Measurements from ENCODE around the gene NPTN. TPM values are rescaled to one million over a fixed set of nuclear protein-coding genes. Genes with fewer than 3 reads are reported as not detected.
"Not testable (repeated sequence)": the region's sequence is repeated elsewhere in the genome, so short reads cannot be mapped to it uniquely, and the experiment has no call there.

NPTN gene
- polyA plus RNA-seq (ENCODE audit: insufficient read length): 187 TPM
- long read RNA-seq, donor 1, transcript NPTN-202 (8 exons, 2,817 nt): major isoform, 54 of 97 reads
- long read RNA-seq, donor 1, partial matches to known transcripts: 29 of 97 reads
- long read RNA-seq, donor 1, other reads (novel, unspliced or antisense): 7 of 97 reads
- long read RNA-seq, donor 2, transcript NPTN-202 (8 exons, 2,817 nt): major isoform, 58 of 98 reads
- long read RNA-seq, donor 2, partial matches to known transcripts: 27 of 98 reads
- long read RNA-seq, donor 2, other reads (novel, unspliced or antisense): 6 of 98 reads
- long read RNA-seq, donor 3, transcript NPTN-202 (8 exons, 2,817 nt): major isoform, 30 of 65 reads
- long read RNA-seq, donor 3, partial matches to known transcripts: 19 of 65 reads
- long read RNA-seq, donor 3, other reads (novel, unspliced or antisense): 12 of 65 reads
- long read RNA-seq, donor 4, partial matches to known transcripts: 0 of 4 reads
- long read RNA-seq, donor 4, other reads (novel, unspliced or antisense): 0 of 4 reads
- long read RNA-seq, donor 5, transcript NPTN-202 (8 exons, 2,817 nt): major isoform, 85 of 114 reads
- long read RNA-seq, donor 5, partial matches to known transcripts: 6 of 114 reads
- long read RNA-seq, donor 5, other reads (novel, unspliced or antisense): 20 of 114 reads
- long read RNA-seq, donor 6, transcript NPTN-202 (8 exons, 2,817 nt): major isoform, 43 of 75 reads
- long read RNA-seq, donor 6, partial matches to known transcripts: 20 of 75 reads
- long read RNA-seq, donor 6, other reads (novel, unspliced or antisense): 7 of 75 reads
- long read RNA-seq, donor 7, transcript NPTN-206 (2 exons, 599 nt): minor isoform, 5 of 114 reads
- long read RNA-seq, donor 7, transcript NPTN-202 (8 exons, 2,817 nt): major isoform, 65 of 114 reads
- long read RNA-seq, donor 7, partial matches to known transcripts: 22 of 114 reads
- long read RNA-seq, donor 7, other reads (novel, unspliced or antisense): 20 of 114 reads
- long read RNA-seq, donor 8, transcript NPTN-202 (8 exons, 2,817 nt): major isoform, 34 of 45 reads
- long read RNA-seq, donor 8, partial matches to known transcripts: 5 of 45 reads
- long read RNA-seq, donor 8, other reads (novel, unspliced or antisense): 6 of 45 reads

DNA sequence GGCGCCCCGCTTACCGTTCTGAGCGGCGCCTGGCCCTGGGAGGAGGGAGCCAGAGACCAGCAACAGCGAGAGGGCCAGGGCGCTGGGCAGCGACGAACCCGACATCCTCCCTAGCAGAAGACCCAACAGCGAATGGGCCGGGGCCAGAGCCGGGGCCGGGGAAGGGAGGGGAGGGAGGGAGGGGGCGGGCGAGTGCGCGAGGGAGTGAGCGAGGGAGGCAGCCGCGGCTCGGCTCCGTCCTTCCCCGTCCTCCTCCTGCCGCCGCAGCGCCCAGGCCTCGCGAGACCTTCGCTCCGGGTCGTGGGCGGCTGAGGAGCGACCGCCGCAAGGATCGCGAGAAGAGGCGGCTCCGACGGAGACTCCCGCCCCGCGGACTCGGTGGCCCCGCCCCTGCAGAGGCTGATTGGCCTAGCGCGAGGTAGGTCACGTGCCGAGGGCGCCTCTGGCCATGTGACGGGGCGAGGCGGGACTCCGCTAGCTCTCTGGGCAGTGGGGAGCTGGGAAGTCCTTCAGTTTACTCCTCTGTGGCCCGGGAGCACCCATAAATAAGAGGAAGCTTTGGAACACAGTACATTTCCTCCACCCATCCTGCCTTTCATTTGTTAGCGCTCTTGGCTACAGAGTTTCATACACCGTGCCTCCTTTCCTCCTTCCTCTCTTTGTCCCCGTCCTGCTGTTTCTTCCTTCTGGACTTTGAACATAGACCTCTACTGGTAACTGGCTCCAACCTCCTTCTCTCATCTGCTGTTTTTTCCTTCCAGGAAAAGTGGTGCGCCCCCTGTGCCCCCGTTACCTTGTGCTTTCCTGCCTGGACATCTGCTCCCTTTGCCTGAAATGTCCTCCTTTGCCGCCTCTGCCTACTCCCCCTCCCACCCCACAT, at the start of gene NPTN:
Gene NPTN, minus strand, starts transcription at position 279 of the 880 bp plus-strand sequence. Its CDS starts 174 bp downstream, at position 105.
- DNase-seq: peak; percentile 97

DNA sequence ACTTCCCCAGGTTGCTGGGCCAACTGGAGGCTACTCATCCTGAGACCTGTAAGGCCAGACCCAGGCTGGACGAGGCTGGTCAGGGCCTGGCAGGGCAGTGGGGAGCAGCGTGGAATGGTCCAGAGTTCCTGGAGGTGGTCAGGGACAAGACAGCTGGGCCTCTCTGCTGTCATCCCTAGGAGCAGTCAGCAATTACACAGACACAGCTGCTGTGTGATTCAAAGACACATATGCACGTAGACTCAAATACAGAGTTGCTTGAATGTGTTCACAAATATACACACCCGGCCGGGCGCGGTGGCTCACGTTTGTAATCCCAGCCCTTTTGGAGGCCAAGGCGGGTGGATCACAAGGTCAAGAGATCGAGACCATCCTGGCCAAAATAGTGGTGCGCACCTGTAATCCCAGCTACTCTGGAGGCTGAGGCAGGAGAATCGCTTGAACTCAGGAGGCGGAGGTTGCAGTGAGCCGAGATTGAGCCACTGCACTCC, 49.5 kb upstream of the NPTN start:
- DNase-seq: no peak

DNA sequence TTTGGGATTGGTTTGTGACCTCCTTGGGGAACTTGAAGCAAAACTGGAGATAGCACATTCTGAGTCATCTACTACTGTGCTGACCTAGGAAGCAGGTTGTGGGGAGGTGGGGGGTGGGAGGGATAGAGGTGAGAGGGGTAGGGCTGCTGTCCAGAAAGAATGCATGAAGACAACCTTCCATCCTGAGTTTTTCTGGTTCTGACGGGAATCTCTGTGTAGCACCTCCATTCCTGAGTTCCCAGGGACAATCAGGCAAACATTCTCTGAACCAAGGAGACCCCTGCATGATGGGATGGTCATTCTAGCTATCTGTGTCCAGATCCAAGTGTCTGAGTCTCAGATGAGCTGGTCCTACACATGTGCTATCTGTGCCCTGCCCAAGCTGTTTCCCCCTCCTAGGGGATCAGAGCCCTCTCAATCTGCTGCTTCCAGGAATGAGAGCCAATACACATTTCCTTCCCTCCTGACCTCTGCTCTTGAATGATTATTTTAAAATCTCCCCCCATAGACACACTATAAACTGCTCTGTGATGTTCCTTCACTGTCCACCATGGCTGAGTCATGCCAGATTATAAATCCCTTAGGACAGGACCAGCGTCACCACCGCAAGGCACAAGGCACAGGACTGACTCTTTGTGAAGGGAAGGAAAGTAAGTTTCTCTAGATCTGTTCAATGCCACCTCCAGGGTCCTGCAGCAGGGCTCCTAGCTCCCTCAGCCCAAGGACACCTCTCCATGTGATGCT, 48.8 kb upstream of the NPTN start:
- no peak for DNase-seq

DNA sequence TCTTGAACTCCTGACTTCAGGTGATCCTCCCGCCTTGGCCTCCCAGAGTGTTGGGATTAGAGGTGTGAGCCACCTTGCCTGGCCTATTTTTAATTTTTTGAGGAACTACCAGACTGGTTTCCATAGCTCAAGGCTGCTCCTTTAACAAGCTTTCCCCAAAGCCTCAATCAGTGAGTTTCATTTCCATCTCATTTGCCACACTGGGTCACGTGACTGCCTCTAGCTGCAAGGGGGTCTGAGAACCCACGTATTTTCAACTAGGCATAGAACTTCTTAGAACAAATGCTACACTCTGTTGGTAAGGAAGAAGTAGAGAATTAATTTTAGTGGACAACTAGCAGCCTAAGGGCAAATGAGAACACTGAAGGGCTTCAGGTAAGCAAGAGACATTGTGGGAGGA, 47.9 kb upstream of the NPTN start:
- DNase-seq: no peak

DNA sequence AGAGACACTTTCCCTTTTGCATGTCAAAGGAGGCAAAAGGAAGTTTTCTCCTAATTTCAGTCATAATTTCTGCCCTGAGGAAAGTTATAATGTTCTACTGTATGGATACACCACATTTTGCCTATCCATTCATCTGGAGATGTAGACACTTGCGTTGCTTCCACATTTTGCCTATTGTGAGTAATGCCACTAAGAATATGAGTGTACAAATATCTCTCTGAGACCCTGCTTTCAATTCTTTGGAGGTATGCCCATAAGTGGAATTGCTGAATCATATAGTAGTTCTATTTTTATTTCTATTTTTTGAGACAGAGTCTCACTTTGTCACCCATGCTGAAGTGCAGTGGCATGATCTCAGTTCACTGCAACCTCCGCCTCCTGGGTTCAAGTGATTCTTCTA, 47.4 kb upstream of the NPTN start:
- no peak for DNase-seq

DNA sequence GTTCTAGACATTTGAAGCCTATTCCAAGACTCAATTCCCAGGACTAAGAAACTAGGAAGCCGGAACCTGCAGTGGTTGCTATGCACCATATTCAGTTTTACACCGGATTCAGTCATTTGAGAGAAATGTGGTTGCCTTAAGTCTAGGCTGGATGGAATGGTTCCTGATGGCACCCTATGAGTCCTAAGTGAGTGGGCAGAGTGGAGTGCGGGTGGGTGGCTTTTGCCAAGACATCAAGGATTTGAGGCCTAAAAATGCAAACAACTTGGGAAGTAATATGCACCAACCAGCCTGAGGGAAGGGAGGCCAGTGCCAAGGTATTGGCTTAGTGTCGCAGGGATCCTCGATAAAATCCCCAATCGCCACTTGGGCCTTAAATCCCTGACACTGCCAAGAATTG, 46.8 kb upstream of the NPTN start:
- no peak for DNase-seq

DNA sequence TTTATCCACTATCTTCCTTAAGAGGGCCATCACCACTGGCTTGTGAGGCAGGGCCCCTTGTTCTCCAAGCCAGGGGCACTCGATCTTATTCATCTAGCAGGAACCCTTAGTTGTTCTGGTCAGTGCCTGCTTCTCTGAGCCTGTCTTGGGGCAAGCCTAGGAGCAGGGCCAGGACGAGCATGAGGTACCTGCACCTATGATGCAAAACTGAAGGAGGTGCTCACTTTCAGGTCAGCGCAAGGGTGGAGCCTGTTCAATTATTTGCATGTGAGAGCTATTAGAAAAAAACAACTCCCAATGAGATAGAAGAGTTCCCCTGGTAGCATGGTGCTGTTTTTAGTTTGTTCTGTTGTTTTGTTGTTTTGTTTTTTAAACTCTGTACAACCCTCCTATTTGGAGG, 46.0 kb upstream of the NPTN start:
- no peak for DNase-seq

DNA sequence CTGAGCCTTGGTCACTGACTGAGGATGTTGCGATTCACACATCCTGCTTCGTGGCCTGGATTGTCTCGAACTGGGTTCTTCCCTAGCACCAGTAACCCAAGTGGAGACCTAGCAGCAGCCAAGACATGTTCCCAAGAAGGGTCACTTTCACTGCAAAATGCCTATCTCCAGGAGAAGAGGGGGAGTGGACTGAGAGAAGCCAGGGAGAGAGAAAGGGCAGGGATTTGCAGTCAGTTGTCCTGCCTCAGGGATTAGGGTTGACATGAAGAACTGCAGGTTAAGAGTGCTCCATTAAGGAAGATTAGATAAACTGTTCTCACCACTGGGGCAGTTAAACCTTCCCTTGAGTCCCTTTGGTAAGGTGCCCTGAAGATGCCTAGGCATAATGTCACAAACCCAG, 45.3 kb upstream of the NPTN start:
- DNase-seq: no peak

DNA sequence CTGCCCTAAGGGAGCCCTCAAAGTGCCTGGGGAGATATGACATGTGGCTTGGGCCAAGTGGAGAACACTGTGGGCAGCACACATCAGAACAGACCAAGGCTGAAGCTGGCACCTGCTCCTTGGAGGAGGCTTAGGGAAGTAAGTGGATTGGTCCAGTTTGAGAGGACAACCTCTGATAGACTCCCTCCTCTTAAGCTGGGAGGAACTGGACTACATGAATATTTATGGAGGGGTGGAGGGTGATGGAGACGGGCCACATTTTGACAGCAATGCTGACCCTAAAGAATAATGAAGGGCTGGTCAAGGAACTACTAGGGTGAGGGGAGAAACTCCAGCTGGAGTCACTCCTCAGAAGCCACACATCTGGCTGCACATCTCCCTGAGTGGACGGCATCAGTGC, 44.5 kb upstream of the NPTN start:
- no peak for DNase-seq

DNA sequence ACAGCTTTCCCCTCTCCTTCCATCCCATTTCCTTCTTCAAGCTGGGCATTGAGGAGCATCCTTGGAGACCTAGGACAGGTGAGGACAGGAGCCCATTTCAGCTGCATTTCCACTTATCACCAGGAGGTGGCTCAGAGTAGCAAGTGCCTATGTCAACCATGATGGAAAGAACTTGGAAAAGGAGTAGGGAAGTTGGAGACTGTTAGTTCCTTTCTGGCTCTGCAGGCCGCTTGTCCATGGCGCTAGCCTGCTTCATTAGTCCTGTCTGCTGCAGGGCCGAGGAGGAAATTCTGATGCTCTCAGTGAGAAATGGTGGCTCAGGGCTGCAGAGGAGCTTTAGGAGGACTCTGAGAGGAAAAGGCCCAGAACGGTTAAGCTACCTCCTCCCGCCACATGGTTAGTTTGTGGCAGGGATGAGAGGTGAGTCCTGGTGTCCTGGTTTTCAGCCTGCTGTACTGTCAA, 44.0 kb upstream of the NPTN start:
- no peak for DNase-seq

DNA sequence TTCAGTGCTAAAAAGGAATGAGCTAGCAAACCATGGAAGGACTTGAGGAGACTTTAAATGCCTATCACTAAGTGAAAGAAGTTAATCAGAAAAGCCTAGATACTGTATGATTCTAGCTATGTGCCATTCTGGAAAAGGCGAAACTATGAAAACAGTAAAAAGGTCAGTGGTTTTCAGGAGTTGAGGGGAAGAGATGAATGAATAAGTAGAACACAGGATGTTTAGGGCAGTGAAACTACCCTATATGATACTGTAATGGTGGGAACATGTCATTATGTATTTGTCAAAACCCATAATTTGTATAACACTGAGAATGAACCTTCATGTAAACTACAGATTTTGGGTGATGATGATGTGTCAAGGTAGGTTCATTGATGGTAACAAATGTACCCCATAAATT, 41.4 kb upstream of the NPTN start:
- DNase-seq: no peak

DNA sequence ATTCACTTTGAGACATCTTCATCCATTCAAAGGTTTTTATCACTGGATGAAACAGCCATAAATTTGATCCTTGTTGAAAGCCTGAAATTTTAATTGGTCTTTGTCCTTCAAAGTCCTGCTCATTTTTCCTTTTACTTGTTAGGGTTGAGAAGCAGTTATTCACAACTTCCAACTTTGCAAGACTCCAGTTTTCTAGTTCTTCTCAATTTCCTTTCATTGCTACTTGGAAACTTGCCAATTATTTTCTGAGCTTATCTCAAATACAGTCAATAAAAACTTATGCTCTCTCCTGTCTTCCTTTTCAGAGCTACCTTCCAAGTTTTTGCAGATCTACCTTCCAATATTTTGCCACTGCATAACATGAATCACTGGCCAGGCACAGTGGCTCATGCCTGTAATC, 27.3 kb upstream of the NPTN start:
- no peak for DNase-seq

DNA sequence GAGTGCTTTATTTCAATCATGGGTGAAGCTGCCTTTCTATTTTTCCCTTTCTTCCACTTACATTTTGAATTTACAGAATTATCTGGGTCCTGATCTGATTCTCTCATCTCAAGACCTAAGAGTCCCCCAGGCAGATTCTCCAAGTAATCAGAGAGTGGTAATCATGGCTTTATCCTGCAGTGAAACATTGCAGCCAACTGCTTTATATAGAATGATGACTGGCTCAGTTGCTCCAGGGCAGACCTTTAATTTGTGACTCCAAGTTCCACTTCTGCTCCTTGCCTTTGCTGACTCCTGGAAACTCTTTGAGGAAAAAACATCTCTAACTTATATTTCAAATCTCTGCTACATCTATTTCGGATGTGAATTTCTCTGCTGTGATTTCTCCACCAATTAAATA, 25.5 kb upstream of the NPTN start:
- DNase-seq: no peak

DNA sequence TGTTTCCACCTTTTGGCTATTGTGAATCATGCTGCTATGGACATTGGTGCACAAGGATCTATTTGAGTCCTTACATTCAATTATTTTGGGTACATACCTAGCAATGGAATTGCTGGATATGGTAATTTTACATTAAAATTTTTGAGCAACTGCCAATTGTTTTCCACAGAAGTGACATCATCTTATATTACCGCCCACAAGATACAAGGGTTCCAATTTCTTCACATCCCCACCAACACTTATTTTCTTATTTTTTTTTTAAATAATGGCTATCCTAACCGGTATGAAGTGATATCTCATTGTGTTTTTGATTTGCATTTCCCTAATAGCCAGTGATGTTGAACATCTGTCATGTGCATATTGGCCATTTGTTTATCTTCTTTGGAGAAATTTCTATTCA, 22.5 kb upstream of the NPTN start:
- no peak for DNase-seq

DNA sequence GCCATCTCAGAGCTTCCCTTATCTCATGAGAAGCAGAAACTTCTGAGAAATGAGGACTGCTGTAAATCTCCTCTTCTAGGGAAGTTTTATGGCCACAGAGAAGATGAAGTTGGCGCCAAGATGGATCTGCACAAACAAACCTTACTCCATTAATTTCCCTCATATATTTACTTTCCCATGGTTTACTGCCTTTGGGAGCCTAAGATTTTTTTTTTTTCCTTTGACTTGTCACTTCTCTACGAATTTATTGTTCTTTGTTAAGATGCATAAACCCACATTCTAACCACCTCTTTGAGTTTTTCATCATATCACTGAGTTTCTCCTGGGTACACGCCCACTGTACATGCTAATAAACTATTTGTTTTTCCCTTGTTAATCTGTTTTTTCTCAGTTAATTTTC, 21.5 kb upstream of the NPTN start:
- no peak for DNase-seq

DNA sequence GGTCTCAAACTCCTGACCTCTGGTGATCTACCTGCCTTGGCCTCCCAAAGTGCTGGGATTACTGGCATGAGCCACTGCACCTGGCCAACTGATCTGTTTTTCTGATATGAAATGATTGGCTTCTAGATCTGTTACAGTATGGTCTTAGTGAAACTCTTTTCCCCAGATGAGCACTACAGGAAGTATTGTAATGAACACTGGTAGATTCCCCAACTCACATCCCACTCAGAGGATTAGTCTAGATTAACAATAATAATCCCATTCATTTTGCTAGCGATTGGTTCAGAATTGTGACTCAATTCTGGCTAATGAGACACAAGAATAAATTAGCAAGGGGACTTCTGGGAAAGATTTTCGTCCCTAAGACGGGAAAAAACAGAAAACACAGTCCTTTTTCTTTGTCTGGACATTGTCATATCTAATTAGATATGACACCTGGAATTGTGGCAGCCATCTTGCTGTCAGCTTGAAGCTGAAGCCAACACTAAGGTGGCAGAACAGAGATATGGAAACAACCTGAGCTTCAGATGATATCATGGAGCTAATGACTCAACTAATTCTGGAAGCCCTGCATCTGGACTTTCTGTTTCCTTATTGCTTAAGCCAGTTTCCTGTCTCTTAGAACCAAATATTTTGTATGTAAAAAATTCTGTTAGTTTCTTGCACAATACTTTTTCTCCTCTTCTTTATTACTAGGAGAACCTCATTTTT, 17.4 kb upstream of the NPTN start:
- no peak for DNase-seq

DNA sequence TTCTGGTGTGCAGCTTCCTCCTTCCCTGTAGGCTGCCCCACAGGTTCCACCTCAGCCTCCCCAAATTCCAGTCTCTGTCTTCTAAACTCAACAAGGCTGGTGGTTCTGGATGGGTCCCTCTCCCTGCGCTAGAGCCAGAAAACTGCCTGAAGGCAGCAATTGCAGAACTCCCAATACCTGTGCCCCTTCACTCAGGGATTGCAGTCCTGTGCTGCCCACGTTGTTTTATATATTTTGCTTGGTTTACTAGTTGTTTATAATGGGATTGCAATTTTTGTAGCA, 14.8 kb upstream of the NPTN start:
- DNase-seq: no peak

DNA sequence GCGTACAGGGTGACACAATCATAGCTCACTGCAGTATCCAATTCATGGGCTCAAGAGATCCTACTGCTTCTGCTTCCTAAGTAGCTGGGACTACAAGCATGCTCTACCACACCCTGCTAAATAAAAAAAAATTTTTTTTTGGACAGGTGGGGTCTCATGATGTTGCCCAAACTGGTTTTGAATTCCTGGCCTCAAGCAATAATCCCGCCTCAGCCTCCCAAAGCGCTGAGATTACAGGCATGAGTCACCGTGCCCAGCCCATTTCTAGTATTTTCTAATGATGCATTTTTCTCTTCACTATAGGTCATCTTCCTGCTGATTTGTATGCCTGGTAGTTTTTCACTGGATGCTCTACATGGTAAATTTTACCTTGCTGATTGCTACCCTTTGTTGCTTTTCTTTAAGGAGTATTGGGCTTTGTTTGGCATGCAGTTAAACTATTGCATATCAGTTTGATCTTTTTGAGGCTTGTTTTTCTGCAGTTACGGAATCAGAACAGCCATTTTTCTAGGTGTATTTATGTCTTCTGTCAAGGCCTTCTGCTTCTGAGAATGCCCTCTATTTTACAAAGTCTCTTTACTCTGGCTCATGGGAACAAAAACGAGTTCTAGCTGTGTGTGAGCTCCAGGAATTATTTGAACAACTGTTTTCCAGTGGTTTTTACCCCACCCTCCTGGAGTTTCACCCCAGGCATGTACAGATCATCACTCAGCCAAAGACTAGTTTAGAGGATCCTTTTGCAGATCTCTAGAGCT, 14.2 kb upstream of the NPTN start:
- DNase-seq: no peak

DNA sequence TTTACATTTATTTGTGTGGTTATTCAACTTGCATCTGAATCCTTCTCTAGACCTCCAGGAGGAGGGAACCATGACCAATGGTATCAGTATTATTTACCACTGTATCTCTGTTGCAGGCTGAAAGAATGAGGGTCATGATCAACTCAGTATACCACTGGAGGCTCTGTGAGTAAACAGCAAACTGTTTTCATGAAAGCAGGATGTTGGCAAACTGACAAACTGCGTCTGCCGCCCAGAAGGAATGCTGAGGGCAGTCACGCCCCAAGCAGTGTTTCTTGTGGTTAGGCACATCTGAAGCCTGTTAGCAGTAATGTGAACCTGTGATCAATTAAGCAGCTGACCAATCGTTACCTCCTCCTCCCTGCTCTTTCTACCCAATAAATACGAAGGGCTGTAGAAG, 6.3 kb upstream of the NPTN start:
- not testable (repeated sequence) for DNase-seq

DNA sequence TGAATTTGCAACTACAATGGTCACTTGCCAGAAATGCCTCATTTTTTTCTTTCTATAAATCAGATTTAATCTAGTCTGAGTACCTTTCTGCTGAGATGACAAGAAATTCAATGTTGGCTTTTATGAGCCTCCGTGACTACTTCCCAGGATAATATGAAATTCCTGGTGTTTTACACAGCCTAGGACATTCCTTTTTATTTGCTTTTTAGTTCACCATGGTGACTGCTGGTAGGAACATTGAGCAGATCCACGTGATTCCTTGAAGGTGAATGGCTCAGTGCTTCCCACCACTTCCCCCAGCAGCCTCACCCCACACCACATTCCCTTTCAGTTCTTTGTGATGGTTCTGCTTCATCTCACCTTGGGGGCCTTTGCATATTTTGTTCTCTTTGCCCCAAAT, 4.3 kb upstream of the NPTN start:
- DNase-seq: no peak
